ENCODE data around the gene FAM20A.
"Not testable (repeated sequence)": the region's sequence is repeated elsewhere in the genome, so short reads cannot be mapped to it uniquely, and the experiment has no call there.

Gene FAM20A

DNA sequence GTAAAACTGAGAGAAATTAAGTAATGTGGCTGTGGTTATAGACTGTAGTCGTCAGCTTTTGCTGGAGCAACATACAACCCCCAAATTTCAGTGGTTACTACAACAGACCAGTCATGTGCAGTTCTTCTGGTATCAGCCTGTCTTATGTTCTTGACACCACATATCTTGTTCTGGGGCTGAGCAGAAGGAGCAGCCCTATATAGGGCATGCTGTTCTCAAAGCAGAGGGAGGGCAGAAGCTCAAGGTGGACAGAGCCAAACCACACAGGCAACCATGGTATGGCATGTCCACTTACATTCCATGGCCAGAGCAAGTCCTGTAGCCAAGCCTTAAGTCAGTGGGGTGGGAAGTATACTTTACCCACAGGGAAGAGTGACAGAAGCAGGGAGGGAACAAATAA, 81.3 kb downstream of the FAM20A start:
- no peak for DNase-seq (ENCODE audit: low read depth)

DNA sequence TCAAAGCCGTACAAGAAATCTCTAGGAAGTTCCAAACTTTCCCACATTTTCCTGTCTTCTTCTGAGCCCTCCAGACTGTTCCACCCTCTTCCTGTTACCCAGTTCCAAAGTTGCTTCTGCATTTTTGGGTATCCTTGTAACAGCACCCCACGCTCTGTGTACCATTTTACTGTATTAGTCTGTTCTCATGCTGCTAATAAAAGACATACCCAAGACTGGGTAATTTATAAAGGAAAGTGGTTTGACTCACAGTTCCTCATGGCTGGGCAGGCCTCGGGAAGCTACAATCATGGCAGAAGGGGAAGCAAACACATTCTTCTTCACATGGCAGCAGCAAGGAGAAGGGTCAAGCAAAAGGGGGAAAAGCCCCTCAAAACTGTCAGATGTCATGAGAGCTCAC, 82.1 kb downstream of the FAM20A start:
- DNase-seq (ENCODE audit: low read depth), result not testable (repeated sequence)

DNA sequence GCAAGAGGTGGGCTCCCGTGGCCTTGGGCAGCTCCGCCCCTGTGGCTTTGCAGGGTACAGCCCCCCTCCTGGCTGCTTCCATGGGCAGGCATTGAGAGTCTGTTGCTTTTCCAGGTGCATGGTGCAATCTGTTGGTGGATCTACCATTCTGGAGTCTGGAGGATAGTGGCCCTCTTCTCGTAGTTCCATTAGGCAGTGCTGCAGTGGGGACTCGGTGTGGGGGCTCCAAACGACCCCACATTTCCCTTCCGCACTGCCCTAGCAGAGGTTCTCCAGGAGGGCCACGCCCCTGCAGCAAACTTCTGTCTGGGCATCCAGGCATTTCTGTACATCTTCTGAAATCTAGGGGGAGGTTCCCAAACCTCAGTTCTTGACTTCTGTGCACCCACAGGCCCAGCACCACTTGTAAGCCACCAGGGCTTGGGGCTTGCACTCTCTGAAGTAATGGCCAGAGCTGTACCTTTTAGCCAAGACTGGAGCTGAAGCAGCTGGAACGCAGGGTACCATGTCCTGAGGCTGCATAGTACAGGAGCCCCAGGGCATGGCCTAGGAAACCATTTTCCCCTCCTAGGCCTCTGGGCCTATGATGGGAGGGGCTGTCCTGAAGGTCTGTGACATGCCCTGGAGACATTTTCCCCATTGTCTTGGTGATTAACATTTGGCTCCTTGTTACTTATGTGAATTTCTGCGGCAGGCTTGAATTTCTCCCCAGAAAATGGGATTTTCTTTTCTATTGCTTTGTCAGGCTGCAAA, 82.9 kb downstream of the FAM20A start:
- DNase-seq (ENCODE audit: low read depth), result no peak

DNA sequence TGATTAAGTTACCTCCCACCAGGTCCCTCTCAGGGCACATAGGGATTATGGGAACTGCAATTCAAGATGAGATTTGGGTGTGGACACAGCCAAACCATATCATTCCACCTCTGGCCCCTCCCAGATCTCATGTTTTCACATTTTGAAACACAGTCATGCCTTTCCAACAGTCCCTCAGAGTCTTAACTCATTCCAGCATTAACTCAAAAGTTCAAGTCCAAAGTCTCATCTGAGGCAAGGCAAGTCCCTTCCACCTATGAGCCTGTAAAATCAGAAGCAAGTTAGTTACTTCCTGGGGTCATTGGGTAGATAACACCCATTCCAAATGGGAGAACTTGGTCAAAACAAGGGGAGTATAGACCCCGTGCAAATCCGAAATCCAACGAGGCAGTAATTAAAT, 83.6 kb downstream of the FAM20A start:
- DNase-seq (ENCODE audit: low read depth), result not testable (repeated sequence)

DNA sequence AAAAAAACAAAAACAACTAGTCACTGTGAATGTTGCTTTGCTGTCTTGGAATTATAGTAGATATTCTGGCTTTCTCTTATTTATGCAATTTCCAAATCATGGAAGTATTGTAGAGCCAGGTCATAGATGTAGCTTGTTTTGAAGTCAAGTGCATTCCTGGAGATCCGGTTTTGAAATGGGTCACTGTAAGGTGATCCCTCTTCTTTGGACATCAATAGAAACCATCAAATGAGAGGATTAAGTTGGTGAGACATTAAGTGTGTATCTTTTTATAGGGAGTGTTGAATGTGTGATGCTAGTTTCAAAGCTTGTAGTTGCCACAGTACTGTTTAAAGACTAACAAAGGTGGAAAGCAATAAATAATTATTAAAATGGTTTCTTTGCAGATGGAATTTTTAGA, 84.4 kb downstream of the FAM20A start:
- no peak for DNase-seq (ENCODE audit: low read depth)

DNA sequence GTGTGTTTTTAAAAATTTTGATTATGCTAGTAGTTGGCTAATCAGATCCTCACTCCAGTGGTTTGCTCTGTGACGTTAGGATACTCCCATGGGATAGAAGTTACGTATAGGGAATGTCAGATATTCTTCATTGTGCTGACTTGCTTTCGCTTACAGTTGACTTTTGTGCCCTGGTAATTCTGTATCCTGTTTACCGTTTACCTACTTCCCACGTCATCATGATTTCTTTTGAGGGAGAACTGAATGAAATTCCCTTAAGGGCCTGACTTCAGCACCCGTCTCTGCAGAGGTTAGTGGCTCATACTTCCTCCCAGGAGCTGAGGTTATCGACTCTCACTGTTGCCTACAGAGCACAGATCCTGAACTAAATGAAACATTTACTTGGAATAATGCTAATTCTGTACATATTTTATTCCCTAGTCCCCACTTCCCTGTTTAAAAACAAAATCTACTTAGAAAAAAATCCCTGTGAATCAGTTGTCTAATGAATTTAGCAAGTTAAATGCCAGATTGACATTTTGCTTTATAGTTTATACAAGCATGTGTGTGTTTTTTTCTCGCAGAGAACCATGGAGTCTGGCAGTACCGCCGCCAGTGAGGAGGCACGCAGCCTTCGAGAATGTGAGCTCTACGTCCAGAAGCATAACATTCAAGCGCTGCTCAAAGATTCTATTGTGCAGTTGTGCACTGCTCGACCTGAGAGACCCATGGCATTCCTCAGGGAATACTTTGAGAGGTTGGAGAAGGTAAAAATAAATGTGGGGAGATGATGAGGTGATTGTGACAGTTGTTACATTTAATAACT, 86.1 kb downstream of the FAM20A start:
- no peak for DNase-seq (ENCODE audit: low read depth)

DNA sequence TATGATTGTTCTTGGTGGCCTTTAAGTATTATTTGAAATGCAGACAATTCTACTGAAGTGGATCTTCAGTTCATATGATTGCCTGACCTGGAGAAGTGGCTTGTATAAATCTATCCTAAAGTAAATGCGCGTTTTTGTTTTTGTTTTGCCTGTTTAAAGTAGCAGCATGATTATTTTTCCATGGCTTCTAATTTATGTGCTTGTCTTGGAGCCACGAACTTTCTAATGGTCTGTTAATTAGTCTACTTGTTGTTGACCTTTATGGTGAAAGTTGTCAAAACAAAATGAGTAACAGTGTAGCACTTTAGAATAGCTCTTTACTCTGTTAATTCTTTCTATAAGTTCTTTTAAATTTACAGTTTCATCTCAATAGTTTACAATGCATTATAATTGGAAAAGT, 87.2 kb downstream of the FAM20A start:
- DNase-seq (ENCODE audit: low read depth), result no peak

DNA sequence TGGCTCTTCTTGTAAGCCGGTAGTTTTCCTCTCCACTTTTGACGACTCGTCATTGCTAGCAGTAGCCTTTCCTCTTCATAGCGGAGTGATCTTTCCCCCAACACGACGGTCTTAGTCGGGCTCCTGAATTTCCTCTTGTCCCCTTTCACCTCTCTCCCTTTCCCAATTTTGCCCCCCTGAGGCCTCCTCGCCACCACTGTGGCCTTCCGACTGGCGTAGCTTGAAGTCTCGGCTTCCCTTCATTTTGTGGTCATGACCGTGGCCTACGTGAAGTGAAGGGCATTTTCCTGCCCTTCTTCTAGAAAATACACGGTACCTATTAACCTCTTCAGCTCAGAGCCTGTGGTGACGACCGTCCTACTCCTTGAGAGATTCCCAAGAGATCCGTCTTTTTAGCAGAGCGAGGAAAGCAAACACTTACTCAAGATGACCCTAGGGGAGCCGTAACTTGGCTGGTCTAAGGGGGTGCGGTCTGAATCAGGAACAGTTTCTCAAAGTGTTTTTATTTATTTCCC, 88.2 kb downstream of the FAM20A start:
- DNase-seq (ENCODE audit: low read depth), result no peak

DNA sequence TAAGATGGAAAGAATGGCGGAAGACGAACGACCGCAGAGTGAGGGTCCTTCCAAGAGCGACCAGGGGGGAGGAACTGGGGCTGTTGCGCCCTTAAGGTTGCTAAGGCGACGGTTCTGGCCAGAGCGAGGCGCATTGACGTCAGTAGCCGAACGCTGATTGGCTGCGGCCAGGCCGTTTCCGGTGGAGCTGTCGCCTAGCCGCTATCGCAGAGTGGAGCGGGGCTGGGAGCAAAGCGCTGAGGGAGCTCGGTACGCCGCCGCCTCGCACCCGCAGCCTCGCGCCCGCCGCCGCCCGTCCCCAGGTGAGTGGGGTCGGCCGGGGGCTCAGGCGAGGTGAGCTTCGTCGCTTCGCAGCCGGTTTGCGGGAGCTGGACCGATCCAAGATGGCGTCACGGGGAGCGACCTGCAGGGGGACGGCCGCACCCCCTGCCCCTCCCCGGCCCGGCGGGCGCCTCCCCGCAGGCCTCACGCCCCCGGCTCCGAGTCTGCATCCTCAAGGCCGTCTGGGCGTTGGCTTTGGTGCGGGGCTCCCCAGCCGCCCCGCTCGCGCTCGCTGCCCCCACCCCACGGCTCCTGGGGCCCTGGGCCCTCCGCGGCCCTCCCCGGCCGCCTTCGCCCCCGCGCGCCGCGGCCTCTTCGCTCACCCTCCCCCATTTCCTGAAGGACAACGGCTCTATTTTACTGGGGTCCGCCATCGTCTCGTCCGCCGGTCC, 88.8 kb downstream of the FAM20A start, which contains the start of gene PRKAR1A:
PRKAR1A (plus strand) TSS at position 184 of the 713 bp plus-strand sequence. CDS start 2,970 bp downstream, outside the sequence.
- peak; percentile 61 for DNase-seq (ENCODE audit: low read depth)

DNA sequence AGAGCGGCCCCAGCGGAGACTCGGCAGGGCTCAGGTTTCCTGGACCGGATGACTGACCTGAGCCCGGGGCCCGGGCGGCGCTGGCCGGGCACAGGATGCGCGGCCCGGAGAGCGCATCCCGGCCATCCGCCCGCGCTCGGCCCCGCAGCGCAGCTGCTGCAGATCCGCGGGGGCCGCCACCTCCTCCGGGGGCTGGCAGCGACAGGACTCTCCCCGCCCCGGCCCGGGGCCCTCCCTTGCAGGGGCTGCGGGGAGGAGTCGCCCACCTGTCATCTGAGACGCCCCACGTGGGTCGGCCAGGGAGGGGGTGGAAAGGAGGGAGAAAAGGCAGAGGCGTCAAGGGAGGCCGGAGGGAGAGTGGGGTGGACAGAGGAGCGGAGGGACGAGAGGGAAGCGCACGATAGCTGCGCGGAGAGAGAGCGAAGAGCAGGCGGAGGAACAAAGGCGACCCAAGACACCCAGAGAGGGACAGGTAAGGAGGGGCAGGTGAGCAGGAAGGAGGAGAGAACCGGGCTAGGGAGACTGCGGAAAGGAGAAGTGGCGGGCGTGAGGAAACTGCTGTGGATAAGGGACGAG, 89.4 kb downstream of the FAM20A start:
- no peak for DNase-seq (ENCODE audit: low read depth)

DNA sequence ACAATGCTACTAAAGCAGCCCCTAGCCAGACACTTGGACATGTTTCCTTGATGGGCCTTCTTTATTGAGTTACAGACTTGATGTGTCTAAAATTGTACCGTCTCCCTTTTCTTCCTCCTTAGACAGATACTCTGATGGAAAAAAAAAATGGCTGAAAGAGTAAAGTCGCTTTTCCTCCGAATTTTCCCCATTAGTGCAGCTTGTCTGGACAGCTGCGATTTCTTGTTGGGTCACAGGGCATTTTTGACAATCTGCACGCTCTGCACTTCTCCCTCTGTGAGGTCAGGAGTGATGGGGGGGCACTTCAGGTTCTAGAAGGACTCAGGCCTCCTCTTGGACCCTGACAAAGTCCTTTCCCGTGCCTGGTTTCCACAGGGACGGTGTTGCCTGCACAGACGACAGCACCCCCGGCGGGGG, 89.9 kb downstream of the FAM20A start:
- no peak for DNase-seq (ENCODE audit: low read depth)

DNA sequence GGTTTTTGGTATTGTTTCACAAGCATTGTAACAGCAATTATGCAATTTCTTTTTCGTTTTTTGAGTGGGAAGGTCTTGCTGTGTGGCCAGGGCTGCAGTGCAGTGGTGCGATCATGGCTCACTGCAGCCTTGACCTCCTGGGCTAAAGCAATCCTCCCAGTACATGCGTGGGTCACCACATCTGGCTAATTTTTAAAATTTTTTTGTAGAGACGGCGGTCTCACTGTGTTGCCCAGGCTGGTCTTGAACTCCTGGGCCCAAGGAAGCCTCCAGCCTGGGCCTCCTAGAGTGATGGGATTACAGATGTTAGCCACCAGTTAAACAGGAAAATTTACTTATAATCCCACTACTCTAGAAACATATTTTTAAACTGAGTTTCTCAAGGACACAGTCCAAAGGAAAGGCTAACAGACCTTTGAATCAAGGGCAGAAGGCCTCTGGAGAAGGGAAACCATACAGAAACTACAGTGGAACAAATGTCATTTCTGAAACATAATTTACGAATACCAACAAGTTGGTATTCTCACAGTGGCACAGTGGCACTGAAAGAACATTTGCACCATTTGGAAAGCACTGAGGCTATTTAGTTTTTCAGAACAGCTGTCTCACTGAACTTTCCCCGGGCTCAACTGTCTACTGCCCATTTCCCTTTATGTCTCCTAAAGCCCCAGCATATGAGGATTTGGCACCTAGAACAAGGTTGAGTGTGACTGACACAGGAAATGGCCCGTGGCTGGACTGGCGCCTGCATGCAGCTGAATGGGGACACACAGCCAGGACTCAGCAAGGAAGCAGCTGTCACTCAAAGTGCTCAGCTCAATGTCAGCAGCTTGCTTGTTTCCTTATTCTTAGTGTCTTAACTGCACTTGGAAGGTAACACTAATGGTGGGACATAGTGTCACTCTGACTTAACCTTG, 91.8 kb downstream of the FAM20A start:
- DNase-seq (ENCODE audit: low read depth), result no peak

DNA sequence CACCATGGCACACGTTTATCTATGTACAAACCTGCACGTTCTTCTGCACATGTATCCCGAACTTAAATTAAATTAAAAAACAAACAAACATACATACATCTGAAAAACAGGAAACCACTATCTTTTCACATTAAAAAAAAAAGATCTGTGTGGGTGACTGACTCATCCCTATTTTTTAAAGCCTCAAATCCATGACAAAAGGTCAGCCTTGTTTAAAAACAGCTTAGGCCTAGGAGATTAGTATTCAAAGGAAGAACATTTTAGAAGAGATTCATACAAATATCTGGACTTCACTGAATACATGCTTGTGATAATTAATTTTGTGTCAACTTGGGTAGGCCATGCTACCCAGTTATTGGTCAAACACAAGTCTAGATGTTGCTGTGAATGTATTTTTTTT, 93.6 kb downstream of the FAM20A start:
- DNase-seq (ENCODE audit: low read depth), result no peak

DNA sequence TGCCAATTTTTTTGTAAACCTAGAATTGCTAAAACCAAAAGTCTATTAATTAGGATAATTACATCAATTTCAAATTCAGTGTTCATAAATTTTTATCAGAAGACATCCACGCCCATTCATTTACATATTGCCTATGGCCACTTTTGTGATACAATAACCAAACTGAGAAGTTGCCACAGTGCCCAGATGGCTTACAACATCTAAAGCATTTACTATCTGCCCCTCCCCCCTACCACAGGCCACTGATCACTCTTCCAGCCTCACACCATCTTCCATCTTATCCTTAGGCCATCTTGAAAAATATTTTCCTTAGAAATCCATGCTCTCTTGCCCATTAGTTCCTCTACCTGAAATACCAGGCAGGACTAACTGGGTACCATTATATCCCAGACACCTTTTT, 95.2 kb downstream of the FAM20A start:
- no peak for DNase-seq (ENCODE audit: low read depth)

DNA sequence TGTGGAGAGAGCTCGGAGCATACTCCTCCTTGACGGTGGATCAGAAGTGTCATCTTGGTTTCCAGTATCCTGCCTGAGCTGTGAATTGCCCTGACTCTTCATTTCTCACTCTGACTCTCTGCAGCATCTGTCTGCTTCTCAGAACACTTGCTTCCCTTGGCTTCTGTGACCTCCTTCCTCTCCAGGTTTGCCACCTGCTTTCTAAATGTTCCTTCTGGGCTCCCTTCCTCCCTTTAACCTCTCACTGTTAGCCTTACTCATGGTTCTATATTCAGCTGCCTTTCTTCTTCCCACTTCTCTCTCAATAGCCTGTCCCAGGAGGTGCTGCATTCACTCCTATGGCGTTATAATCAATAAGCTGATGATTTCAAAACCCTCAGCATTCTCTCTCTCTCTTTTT, 100.1 kb downstream of the FAM20A start:
- DNase-seq (ENCODE audit: low read depth), result no peak

DNA sequence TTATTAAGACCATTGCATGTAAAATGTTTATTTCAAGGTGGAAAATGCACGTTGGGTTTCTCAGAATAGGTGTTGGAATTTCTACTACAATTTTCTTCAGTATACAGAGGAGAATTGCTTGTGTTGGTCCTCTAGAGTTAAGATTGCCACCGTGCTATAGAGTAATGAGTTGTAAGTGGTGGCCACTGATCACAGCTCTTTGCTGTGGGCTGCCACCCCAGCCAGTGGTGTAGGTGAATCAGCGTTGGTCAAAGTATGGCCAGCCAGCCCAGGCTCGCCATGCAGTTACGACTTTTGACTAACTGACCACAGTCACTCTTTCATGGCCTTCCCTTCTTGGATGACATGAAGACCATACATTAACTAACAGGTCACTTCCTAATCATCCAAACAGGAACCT, 101.6 kb downstream of the FAM20A start:
- no peak for DNase-seq (ENCODE audit: low read depth)

DNA sequence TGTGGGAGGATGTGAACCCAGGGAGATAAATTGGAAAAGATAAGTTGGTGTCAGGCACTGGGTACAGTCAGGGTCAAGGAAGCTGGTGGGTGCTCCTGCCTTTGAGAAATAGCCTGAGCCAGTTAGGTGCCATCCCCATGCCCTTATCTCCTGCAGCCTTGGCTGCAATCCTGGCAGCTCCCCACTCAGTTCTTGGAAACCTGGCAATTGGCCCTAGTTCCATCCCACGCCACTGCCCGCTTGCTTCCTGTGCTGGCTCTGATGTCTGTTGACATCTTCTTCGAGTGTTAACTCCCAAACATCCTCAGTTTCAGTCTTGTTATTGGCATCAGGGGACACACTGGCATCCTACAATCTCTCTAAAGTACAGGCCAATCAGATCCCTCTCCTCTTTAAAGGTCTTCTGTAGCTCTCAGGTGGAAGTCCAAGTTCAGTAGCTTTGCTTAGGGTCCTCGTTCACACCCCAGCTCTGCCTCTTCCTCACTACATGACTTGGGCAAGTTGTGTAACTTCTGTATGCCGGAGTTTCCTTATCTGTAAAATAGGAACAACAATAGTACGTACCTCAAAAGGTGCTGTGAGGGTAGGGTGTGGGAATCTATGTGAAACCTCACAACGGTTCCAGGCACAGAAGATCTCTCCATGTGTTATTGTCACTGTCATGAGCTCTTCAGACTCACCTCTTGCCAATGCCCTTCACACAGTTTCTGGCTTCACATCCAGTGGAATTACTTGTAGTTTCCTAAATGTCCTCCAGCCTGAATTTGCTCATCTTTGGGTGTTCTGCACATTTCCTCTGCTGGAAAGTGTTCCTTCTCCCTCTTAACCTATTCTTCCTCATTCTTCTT, 102.5 kb downstream of the FAM20A start:
- DNase-seq (ENCODE audit: low read depth), result no peak

DNA sequence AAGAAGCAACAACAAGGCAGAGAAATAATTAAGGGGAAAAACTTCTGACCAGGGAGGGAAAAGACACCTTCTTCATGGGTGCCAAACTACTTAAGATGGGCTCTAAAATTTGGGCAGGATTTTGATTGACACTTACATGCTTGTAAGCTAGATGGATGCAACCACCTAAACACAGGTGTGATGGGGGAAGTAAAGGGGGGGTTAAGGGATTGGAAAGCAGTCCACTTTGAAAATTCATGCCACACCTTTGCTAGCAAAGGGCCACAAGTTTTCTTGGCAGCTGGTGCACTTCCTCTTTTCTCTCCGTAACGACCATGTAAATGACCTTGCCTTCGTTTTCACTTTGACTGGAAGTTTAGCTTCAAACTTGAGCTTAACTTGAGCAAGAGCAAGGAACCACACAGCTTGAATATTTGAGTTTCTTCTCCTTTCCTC, 103.3 kb downstream of the FAM20A start:
- DNase-seq (ENCODE audit: low read depth), result no peak

DNA sequence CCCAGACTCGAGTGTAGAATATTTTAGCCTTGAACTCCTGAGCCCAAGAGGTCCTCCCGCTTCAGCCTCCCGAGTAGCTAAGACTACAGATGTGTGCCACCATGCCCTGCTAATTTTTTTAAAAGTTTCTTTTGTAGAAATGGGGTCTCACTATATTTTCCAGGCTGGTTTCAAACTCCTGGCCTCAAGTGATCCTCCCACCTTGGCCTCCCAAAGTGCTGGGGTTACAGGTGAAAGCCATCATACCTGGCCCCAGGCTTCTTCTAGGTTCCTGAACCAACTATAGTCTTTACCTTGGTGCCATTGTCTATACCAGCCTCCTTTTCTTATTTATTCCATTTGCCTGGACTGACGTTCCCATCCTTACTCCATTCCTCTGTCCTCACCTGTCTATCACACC, 106.1 kb downstream of the FAM20A start:
- DNase-seq (ENCODE audit: low read depth), result no peak

Measured in GM04503 (cell line).